Panc1 (cell line): ENCODE measurements around the gene MAN2A2. TPM values are rescaled to one million over a fixed set of nuclear protein-coding genes. Genes with fewer than 3 reads are reported as not detected.

Experiments used
- ATAC-seq: fragments of 200-7000 bp; cut with Tn5 transposase; 2 replicates; pipeline ENCODE4 v1.9.1; 2020; ENCODE audit warnings: mild to moderate bottlenecking, moderate library complexity
- BruUV-seq: library from RNA; stranded (reverse); fragments of 400-500 nt; replicated peaks from 2 replicates; lab custom pipeline; 2021; lab: Mats Ljungman, UMichigan
- CTCF ChIA-PET: fragments of 300-600 bp; sonication (Branson Sonifier 250); formaldehyde crosslinking; loops from one replicate; lab custom pipeline; 2022; ENCODE audit warnings: antibody characterized with exemption; lab: Charles Lee
- POLR2A ChIA-PET: fragments of 300-600 bp; sonication (Branson Sonifier 250); formaldehyde crosslinking; loops from one replicate; lab custom pipeline; 2022; ENCODE audit warnings: antibody characterized with exemption; lab: Charles Lee
- DNase-seq: peaks from one replicate; pipeline ENCODE4 v3.0.0-alpha.2; 2010; ENCODE audit warnings: low read depth, low spot score
- H3K27ac ChIP-seq: 2 replicates; pipeline ENCODE4 v1.5.1; 2011; ENCODE audit warnings: mild to moderate bottlenecking, low read length, inconsistent platforms
- H3K27me3 ChIP-seq: fragments of 200-500 bp; sonication (Bioruptor generic); 2 replicates; pipeline ENCODE4 v1.6.0; 2014; ENCODE audit warnings: low read length, inconsistent platforms; ENCODE audit not compliant: control insufficient read depth, insufficient read depth
- H3K36me3 ChIP-seq: fragments of 200-500 bp; sonication (Bioruptor generic); 2 replicates; pipeline ENCODE4 v1.5.1; 2014; ENCODE audit warnings: inconsistent platforms, mild to moderate bottlenecking, low read length, moderate library complexity; ENCODE audit not compliant: control insufficient read depth, insufficient read depth
- H3K4me1 ChIP-seq: 2 replicates; pipeline ENCODE4 v1.5.1; 2011; ENCODE audit warnings: inconsistent platforms, mild to moderate bottlenecking, low read length, moderate library complexity; ENCODE audit not compliant: control insufficient read depth, insufficient read depth
- H3K4me3 ChIP-seq, 2 experiments: 2 replicates each; pipeline ENCODE4 v1.5.1; 2011 to 2012; ENCODE audit warnings: low read depth in 2 of 2, low read length in 2 of 2, mild to moderate bottlenecking in 2 of 2, inconsistent platforms in 1 of 2, moderate library complexity in 1 of 2
- H3K9me3 ChIP-seq: fragments of 200-500 bp; sonication (Bioruptor generic); 2 replicates; pipeline ENCODE4 v1.5.1; 2014; ENCODE audit warnings: low read depth, mild to moderate bottlenecking, inconsistent platforms, low read length, moderate library complexity; ENCODE audit not compliant: control insufficient read depth, insufficient read depth
- POLR2AphosphoS5 ChIP-seq: IDR thresholded peaks from 2 replicates; pipeline ENCODE4 v1.6.1; 2012; ENCODE audit warnings: mild to moderate bottlenecking, low read depth, low read length, moderate library complexity
- SIN3A ChIP-seq: IDR thresholded peaks from 2 replicates; pipeline ENCODE4 v1.6.1; 2012; ENCODE audit warnings: low read depth, mild to moderate bottlenecking, low read length, moderate library complexity, borderline replicate concordance; ENCODE audit not compliant: insufficient read depth
- TCF7L2 ChIP-seq: IDR thresholded peaks from 2 replicates; pipeline ENCODE4 v1.6.1; 2011; ENCODE audit warnings: mild to moderate bottlenecking, low read depth, low read length, inconsistent platforms
- in situ Hi-C: cut with HindIII; loops from 2 replicates; pipeline ENCODE4 v1.10.0; 2016; ENCODE audit warnings: low sequenced_read_pairs, low pct_unique_long_range_greater_than_20kb
- intact Hi-C: fragments of 100-400 bp; cut with micrococcal nuclease; formaldehyde crosslinking; loops from one replicate; pipeline ENCODE4 v1.10.0; 2022; ENCODE audit not compliant: unreplicated experiment
- total RNA-seq: library from RNA; stranded (reverse); gene quantifications from one replicate; pipeline ENCODE4 v1.2.1, GENCODE V29; 2021; ENCODE audit not compliant: unreplicated experiment
- TF ChIP-seq, protein P1 (sequence below): fragments of 450-650 bp; IDR thresholded peaks from 2 replicates; pipeline ENCODE4 v1.5.1; 2017; ENCODE audit warnings: mild to moderate bottlenecking
- TF ChIP-seq, protein P2 (sequence below), 2 experiments: IDR thresholded peaks; 2 replicates each; pipeline ENCODE4 v1.6.1; 2011 to 2012; ENCODE audit warnings: low read depth in 2 of 2, control low read depth in 1 of 2, low read length in 1 of 2, mild to moderate bottlenecking in 1 of 2, moderate library complexity in 1 of 2; ENCODE audit not compliant: insufficient read depth in 1 of 2

MAN2A2 gene
- total RNA-seq, 1 experiment from 2014 or later: 77.2 TPM

DNA sequence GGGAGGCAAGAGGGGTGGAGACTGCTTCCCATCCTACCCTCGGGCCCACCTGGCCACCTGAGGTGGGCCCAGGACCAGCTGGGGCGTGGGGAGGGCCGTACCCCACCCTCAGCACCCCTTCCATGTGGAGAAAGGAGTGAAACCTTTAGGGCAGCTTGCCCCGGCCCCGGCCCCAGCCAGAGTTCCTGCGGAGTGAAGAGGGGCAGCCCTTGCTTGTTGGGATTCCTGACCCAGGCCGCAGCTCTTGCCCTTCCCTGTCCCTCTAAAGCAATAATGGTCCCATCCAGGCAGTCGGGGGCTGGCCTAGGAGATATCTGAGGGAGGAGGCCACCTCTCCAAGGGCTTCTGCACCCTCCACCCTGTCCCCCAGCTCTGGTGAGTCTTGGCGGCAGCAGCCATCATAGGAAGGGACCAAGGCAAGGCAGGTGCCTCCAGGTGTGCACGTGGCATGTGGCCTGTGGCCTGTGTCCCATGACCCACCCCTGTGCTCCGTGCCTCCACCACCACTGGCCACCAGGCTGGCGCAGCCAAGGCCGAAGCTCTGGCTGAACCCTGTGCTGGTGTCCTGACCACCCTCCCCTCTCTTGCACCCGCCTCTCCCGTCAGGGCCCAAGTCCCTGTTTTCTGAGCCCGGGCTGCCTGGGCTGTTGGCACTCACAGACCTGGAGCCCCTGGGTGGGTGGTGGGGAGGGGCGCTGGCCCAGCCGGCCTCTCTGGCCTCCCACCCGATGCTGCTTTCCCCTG is 21.0 kb upstream of the MAN2A2 start:
- DNase-seq (no peak), ATAC-seq (no peak)
- Histone ChIP-seq H3K27me3 (no peaks in the 10 kb centered on the region), H3K27ac (no peak overlapping the region), H3K4me3 (no peak overlapping the region), H3K4me1 (no peaks in the 10 kb centered on the region), H3K36me3 (peaks cover 3% of the 10 kb centered on the region; the same call in 1 of the 2 replicates), H3K9me3 (no peaks in the 10 kb centered on the region)
- POLR2A ChIA-PET: no interaction called here
- TF ChIP-seq SIN3A (no peak), POLR2AphosphoS5 (no peak), TCF7L2 (no peak)
- TF ChIP-seq, protein P1, sequence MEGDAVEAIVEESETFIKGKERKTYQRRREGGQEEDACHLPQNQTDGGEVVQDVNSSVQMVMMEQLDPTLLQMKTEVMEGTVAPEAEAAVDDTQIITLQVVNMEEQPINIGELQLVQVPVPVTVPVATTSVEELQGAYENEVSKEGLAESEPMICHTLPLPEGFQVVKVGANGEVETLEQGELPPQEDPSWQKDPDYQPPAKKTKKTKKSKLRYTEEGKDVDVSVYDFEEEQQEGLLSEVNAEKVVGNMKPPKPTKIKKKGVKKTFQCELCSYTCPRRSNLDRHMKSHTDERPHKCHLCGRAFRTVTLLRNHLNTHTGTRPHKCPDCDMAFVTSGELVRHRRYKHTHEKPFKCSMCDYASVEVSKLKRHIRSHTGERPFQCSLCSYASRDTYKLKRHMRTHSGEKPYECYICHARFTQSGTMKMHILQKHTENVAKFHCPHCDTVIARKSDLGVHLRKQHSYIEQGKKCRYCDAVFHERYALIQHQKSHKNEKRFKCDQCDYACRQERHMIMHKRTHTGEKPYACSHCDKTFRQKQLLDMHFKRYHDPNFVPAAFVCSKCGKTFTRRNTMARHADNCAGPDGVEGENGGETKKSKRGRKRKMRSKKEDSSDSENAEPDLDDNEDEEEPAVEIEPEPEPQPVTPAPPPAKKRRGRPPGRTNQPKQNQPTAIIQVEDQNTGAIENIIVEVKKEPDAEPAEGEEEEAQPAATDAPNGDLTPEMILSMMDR: no peak
- TF ChIP-seq, protein P2, sequence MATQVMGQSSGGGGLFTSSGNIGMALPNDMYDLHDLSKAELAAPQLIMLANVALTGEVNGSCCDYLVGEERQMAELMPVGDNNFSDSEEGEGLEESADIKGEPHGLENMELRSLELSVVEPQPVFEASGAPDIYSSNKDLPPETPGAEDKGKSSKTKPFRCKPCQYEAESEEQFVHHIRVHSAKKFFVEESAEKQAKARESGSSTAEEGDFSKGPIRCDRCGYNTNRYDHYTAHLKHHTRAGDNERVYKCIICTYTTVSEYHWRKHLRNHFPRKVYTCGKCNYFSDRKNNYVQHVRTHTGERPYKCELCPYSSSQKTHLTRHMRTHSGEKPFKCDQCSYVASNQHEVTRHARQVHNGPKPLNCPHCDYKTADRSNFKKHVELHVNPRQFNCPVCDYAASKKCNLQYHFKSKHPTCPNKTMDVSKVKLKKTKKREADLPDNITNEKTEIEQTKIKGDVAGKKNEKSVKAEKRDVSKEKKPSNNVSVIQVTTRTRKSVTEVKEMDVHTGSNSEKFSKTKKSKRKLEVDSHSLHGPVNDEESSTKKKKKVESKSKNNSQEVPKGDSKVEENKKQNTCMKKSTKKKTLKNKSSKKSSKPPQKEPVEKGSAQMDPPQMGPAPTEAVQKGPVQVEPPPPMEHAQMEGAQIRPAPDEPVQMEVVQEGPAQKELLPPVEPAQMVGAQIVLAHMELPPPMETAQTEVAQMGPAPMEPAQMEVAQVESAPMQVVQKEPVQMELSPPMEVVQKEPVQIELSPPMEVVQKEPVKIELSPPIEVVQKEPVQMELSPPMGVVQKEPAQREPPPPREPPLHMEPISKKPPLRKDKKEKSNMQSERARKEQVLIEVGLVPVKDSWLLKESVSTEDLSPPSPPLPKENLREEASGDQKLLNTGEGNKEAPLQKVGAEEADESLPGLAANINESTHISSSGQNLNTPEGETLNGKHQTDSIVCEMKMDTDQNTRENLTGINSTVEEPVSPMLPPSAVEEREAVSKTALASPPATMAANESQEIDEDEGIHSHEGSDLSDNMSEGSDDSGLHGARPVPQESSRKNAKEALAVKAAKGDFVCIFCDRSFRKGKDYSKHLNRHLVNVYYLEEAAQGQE (IDR thresholded peaks at IDR 0.05; ENCODE audit: insufficient read depth in 1 of 2, low read depth in 2 of 2, low read length in 1 of 2): no peak
- BruUV-seq: TSS peak; percentile 62
- in situ Hi-C loops (no loop called here), intact Hi-C loops (no loop called here)
- CTCF ChIA-PET: no interaction called here

DNA sequence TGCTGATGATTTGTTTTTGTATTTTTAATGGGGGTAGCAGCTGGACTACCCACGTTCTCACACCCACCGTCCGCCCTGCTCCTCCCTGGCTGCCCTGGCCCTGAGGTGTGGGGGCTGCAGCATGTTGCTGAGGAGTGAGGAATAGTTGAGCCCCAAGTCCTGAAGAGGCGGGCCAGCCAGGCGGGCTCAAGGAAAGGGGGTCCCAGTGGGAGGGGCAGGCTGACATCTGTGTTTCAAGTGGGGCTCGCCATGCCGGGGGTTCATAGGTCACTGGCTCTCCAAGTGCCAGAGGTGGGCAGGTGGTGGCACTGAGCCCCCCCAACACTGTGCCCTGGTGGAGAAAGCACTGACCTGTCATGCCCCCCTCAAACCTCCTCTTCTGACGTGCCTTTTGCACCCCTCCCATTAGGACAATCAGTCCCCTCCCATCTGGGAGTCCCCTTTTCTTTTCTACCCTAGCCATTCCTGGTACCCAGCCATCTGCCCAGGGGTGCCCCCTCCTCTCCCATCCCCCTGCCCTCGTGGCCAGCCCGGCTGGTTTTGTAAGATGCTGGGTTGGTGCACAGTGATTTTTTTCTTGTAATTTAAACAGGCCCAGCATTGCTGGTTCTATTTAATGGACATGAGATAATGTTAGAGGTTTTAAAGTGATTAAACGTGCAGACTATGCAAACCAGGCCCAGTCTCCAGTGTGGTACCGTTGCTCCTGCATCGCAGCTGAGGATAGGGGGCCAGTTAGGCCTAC is 20.1 kb upstream of the MAN2A2 start:
- no peak for DNase-seq
- Histone ChIP-seq H3K4me1 (no peaks in the 10 kb centered on the region), H3K27ac (no peak overlapping the region), H3K9me3 (no peaks in the 10 kb centered on the region), H3K4me3 (no peak overlapping the region), H3K27me3 (no peaks in the 10 kb centered on the region), H3K36me3 (peaks cover 3% of the 10 kb centered on the region; the same call in 1 of the 2 replicates)
- TF ChIP-seq POLR2AphosphoS5 (no peak), SIN3A (no peak), TCF7L2 (no peak)
- TF ChIP-seq, protein P1: no peak
- TF ChIP-seq, protein P2 (IDR thresholded peaks at IDR 0.05; ENCODE audit: insufficient read depth in 1 of 2, low read depth in 2 of 2, low read length in 1 of 2): no peak
- POLR2A ChIA-PET: no interaction called here
- no TSS peak for BruUV-seq
- no peak for ATAC-seq
- in situ Hi-C loops: no loop called here
- intact Hi-C loops: no loop called here
- CTCF ChIA-PET: interaction anchor here (0.5 kb wide), 1 partner anchor 14 kb away, joined by 4 read pairs; no protein-coding TSS in a partner anchor
